ENCODE measurements around the gene PCDHGB6.
A peak's percentile ranks its signal among the peaks of the same experiment; 100 is the strongest.
"Not testable (repeated sequence)": the region's sequence is repeated elsewhere in the genome, so short reads cannot be mapped to it uniquely, and the experiment has no call there.

The PCDHGB6 gene

DNA sequence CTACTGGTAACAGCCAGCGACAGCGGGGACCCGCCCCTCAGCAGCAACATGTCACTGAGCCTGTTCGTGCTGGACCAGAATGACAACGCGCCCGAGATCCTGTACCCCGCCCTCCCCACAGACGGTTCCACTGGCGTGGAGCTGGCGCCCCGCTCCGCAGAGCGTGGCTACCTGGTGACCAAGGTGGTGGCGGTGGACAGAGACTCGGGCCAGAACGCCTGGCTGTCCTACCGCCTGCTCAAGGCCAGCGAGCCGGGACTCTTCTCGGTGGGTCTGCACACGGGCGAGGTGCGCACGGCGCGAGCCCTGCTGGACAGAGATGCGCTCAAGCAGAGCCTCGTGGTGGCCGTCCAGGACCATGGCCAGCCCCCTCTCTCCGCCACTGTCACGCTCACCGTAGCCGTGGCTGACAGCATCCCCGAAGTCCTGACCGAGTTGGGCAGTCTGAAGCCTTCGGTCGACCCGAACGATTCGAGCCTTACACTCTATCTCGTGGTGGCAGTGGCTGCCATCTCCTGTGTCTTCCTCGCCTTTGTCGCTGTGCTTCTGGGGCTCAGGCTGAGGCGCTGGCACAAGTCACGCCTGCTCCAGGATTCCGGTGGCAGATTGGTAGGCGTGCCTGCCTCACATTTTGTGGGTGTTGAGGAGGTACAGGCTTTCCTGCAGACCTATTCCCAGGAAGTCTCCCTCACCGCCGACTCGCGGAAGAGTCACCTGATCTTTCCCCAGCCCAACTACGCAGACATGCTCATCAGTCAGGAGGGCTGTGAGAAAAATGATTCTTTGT is 13.2 kb upstream of the PCDHGB6 start:
- peaks cover 11% of the 10 kb centered on the region for H3K27me3 ChIP-seq (ENCODE audit: control insufficient read depth, insufficient read depth, low read length)
- H3K4me3 ChIP-seq (ENCODE audit: low read length) = not testable (repeated sequence)

DNA sequence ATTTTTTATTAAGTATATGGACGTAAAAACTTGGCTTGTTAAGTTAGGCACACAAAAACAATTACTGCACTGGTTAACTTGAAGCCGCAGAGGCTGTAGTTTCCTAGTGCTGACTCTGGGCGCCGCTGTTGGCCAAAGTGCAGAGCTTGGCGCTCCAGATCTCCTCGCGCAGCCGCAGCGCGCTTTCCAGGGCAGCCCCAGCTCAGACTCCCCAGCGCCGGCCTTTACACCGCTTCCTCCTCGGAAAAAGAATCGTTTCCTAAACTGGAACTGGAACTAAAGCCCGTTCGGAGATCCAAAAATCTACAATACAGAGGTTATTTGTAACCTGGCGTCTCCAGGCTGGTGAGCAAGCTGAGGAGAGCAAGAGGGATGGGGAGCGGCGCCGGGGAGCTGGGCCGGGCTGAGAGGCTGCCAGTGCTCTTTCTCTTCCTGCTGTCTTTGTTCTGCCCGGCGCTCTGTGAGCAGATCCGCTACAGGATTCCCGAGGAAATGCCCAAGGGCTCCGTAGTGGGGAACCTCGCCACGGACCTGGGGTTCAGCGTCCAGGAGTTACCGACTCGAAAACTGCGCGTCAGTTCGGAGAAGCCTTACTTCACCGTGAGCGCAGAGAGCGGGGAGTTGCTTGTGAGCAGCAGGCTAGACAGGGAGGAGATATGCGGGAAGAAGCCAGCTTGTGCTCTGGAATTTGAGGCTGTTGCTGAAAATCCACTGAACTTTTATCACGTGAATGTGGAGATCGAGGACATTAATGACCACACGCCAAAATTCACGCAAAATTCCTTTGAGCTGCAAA is 9.9 kb upstream of the PCDHGB6 start, which contains the start of gene PCDHGB5:
TSS of gene PCDHGB5 (plus strand) at position 192 of the 796 bp plus-strand sequence. CDS start at position 373, 181 bp downstream.
- H3K4me3 ChIP-seq (ENCODE audit: low read length); H3K9ac ChIP-seq (ENCODE audit: low read length); H3K36me3 ChIP-seq (ENCODE audit: control insufficient read depth, insufficient read depth, low read length); H3K4me1 ChIP-seq (ENCODE audit: control insufficient read depth, insufficient read depth, low read length): not testable (repeated sequence)
- Histone ChIP-seq H3K27me3 (ENCODE audit: control insufficient read depth, insufficient read depth, low read length) (peaks cover 19% of the 10 kb centered on the region), H3K9me3 (ENCODE audit: control insufficient read depth, low read length) (peaks cover 28% of the 10 kb centered on the region)

More for the DNA sequence above, 13.2 kb upstream of the PCDHGB6 start:
- not testable (repeated sequence) for H3K36me3 ChIP-seq (ENCODE audit: control insufficient read depth, insufficient read depth, low read length); H3K9ac ChIP-seq (ENCODE audit: low read length); H3K4me1 ChIP-seq (ENCODE audit: control insufficient read depth, insufficient read depth, low read length)
- H3K9me3 ChIP-seq (ENCODE audit: control insufficient read depth, low read length) = peaks cover 17% of the 10 kb centered on the region

DNA sequence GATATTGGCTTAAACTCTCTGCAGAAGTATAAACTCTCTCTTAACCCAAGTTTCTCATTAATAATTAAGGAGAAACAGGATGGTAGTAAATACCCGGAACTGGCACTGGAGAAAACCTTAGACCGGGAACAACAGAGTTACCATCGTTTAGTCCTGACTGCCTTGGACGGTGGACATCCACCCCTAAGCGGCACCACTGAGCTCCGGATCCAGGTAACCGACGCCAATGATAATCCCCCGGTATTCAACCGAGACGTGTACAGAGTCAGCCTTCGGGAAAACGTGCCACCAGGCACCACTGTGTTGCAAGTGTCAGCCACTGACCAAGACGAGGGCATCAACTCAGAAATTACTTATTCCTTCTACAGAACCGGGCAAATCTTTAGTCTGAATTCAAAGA is 9.2 kb upstream of the PCDHGB6 start:
- Histone ChIP-seq H3K9ac (ENCODE audit: low read length) (no peak overlapping the region), H3K9me3 (ENCODE audit: control insufficient read depth, low read length) (peaks cover 31% of the 10 kb centered on the region), H3K27me3 (ENCODE audit: control insufficient read depth, insufficient read depth, low read length) (peaks cover 25% of the 10 kb centered on the region), H3K4me3 (ENCODE audit: low read length) (no peak overlapping the region), H3K36me3 (ENCODE audit: control insufficient read depth, insufficient read depth, low read length) (no peaks in the 10 kb centered on the region), H3K4me1 (ENCODE audit: control insufficient read depth, insufficient read depth, low read length) (no peaks in the 10 kb centered on the region)

DNA sequence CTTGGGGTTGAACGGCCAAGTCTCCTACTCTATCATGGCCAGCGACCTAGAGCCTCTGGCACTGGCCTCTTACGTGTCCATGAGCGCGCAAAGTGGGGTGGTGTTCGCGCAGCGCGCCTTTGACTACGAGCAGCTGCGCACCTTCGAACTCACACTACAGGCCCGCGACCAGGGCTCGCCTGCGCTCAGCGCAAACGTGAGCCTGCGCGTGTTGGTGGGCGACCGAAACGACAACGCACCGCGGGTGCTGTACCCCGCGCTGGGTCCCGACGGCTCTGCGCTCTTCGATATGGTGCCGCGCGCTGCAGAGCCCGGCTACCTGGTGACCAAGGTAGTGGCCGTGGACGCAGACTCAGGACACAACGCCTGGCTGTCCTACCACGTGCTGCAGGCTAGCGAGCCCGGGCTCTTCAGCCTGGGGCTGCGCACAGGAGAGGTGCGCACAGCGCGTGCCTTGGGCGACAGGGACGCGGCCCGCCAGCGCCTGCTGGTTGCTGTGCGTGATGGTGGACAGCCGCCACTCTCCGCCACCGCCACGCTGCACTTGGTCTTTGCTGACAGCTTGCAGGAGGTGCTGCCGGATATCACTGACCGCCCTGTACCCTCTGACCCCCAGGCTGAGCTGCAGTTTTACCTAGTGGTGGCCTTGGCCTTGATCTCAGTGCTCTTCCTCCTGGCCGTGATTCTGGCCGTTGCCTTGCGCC is 8.1 kb upstream of the PCDHGB6 start:
- no peak overlapping the region for H3K9ac ChIP-seq (ENCODE audit: low read length)
- H3K36me3 ChIP-seq (ENCODE audit: control insufficient read depth, insufficient read depth, low read length) = no peaks in the 10 kb centered on the region
- peaks cover 39% of the 10 kb centered on the region for H3K9me3 ChIP-seq (ENCODE audit: control insufficient read depth, low read length)
- no peak overlapping the region for H3K4me3 ChIP-seq (ENCODE audit: low read length)
- peaks cover 30% of the 10 kb centered on the region for H3K27me3 ChIP-seq (ENCODE audit: control insufficient read depth, insufficient read depth, low read length)
- H3K4me1 ChIP-seq (ENCODE audit: control insufficient read depth, insufficient read depth, low read length) = no peaks in the 10 kb centered on the region

DNA sequence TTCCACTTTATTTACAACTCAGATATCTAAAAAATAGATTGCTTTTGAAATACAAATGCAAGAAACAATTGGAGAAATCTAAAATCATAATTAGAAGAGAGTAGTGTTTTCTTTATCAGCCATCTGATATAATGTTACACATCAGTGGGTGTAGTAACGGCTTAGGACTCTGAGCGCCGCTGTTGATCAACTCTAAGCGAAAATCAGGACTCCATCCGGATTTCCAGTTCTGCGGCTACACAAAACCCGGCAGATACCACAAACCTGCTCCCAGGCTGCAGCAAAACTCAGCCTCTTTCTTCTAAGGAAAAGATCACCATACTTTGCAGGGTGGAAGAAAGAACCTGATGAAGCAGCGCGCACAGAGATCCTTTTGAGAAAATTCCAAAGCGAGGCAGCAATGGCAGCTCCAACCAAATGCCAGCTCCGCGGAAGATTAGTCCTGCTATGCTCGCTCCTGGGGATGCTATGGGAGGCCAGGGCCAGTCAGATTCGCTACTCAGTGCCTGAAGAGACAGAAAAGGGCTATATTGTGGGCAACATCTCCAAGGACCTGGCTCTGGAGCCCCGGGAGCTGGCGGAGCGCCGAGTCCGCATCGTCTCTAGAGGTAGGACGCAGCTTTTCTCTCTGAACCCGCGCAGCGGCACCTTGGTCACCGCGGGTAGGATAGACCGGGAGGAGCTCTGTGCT is 5.1 kb upstream of the PCDHGB6 start, which contains the start of gene PCDHGA9:
TSS of gene PCDHGA9 (plus strand) at position 226 of the 691 bp plus-strand sequence. CDS start at position 401, 175 bp downstream.
- H3K9me3 ChIP-seq (ENCODE audit: control insufficient read depth, low read length) = peaks cover 40% of the 10 kb centered on the region
- peak within 1 kb of the TSS; percentile 17 for H3K4me3 ChIP-seq (ENCODE audit: low read length)
- H3K27me3 ChIP-seq (ENCODE audit: control insufficient read depth, insufficient read depth, low read length) = peaks cover 31% of the 10 kb centered on the region
- H3K36me3 ChIP-seq (ENCODE audit: control insufficient read depth, insufficient read depth, low read length) = no peaks in the 10 kb centered on the region
- no peaks in the 10 kb centered on the region for H3K4me1 ChIP-seq (ENCODE audit: control insufficient read depth, insufficient read depth, low read length)
- H3K9ac ChIP-seq (ENCODE audit: low read length) = no peak within 1 kb of the TSS

DNA sequence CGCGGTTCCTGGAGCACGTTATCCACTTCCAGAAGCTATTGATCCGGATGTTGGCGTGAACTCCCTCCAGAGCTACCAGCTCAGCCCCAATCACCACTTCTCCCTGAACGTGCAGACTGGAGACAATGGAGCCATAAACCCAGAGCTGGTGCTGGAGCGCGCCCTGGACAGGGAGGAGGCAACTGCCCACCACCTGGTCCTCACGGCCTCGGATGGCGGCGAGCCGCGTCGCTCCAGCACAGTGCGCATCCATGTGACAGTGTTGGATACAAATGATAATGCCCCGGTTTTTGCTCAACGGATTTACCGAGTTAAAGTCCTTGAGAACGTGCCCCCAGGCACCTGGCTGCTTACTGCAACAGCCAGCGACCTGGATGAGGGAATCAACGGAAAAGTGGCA is 4.4 kb upstream of the PCDHGB6 start:
- Histone ChIP-seq H3K9me3 (ENCODE audit: control insufficient read depth, low read length) (peaks cover 44% of the 10 kb centered on the region), H3K36me3 (ENCODE audit: control insufficient read depth, insufficient read depth, low read length) (no peaks in the 10 kb centered on the region), H3K4me3 (ENCODE audit: low read length) (no peak overlapping the region), H3K9ac (ENCODE audit: low read length) (no peak overlapping the region), H3K4me1 (ENCODE audit: control insufficient read depth, insufficient read depth, low read length) (no peaks in the 10 kb centered on the region), H3K27me3 (ENCODE audit: control insufficient read depth, insufficient read depth, low read length) (peaks cover 36% of the 10 kb centered on the region)

DNA sequence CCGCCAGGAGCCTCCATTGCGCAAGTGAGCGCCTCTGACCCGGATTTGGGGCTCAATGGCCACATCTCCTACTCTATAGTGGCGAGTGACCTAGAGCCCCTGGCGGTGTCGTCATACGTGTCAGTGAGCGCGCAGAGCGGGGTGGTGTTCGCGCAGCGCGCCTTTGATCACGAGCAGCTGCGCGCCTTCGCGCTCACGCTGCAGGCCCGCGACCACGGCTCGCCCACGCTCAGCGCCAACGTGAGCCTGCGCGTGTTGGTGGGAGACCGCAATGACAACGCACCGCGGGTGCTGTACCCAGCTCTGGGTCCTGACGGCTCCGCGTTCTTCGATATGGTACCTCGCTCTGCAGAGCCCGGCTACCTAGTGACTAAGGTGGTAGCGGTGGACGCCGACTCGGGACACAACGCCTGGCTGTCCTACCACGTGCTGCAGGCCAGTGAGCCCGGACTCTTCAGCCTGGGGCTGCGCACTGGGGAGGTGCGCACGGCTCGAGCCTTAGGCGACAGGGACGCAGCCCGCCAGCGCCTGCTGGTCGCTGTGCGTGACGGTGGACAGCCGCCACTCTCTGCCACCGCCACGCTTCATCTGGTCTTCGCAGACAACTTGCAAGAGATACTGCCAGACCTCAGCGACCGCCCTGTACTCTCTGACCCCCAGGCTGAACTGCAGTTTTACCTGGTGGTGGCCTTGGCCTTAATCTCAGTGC is 1.9 kb downstream of the PCDHGB6 start:
- Histone ChIP-seq H3K4me3 (ENCODE audit: low read length) (no peak overlapping the region), H3K36me3 (ENCODE audit: control insufficient read depth, insufficient read depth, low read length) (no peaks in the 10 kb centered on the region), H3K4me1 (ENCODE audit: control insufficient read depth, insufficient read depth, low read length) (no peaks in the 10 kb centered on the region), H3K9me3 (ENCODE audit: control insufficient read depth, low read length) (peaks cover 43% of the 10 kb centered on the region), H3K27me3 (ENCODE audit: control insufficient read depth, insufficient read depth, low read length) (peaks cover 23% of the 10 kb centered on the region), H3K9ac (ENCODE audit: low read length) (no peak overlapping the region)

DNA sequence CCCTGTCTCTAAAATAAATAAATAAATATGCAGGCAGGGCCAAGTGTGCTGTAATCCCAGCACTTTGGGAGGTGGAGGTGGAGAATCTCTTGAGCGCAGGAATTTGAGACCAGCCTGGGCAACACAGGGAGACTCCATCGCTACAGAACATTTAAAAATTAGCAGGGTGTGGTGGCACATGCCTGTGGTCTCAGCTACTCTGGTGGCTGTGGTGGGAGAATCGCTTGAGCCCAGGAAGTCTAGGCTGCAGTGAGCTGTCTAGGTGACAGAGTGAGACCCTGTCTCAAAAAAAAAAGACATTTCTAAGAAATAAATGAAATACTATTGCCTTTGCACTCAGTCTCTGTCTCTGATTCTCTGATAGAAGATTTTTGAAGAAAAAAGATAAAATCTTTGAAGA is 3.8 kb downstream of the PCDHGB6 start:
- Histone ChIP-seq H3K9ac (ENCODE audit: low read length) (no peak overlapping the region), H3K4me1 (ENCODE audit: control insufficient read depth, insufficient read depth, low read length) (no peaks in the 10 kb centered on the region), H3K36me3 (ENCODE audit: control insufficient read depth, insufficient read depth, low read length) (no peaks in the 10 kb centered on the region), H3K27me3 (ENCODE audit: control insufficient read depth, insufficient read depth, low read length) (peaks cover 23% of the 10 kb centered on the region), H3K9me3 (ENCODE audit: control insufficient read depth, low read length) (peaks cover 44% of the 10 kb centered on the region), H3K4me3 (ENCODE audit: low read length) (no peak overlapping the region)

DNA sequence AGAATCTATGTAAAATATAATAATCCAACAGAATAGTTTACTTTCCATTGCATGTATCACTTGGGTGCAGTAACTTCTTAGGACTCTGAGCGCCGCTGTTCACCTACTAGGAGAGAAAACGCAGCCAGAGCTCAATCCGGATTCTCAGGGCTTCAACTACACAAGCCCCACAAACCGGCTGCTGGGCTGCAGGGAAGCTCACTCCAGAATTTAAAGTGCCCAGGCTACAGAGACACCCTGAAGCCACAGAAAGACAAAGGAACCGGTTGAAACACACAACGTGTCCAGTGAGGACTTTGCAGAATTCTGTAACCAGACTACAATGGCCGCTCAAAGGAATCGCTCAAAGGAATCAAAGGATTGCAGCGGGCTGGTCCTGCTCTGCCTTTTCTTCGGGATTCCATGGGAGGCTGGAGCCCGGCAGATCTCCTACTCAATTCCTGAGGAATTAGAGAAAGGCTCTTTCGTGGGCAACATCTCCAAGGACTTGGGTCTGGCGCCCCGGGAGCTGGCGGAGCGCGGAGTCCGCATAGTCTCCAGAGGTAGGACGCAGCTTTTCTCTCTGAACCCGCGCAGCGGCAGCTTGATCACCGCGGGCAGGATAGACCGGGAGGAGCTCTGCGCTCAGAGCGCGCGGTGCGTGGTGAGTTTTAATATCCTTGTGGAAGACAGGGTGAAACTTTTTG is 5.2 kb downstream of the PCDHGB6 start, which contains the start of gene PCDHGA10:
TSS of gene PCDHGA10 (plus strand) at position 134 of the 686 bp plus-strand sequence. CDS start at position 323, 189 bp downstream.
- peak within 1 kb of the TSS; percentile 56 for H3K9ac ChIP-seq (ENCODE audit: low read length)
- H3K4me3 ChIP-seq (ENCODE audit: low read length) = peak within 1 kb of the TSS; percentile 54
- peaks cover 20% of the 10 kb centered on the region for H3K27me3 ChIP-seq (ENCODE audit: control insufficient read depth, insufficient read depth, low read length)
- H3K4me1 ChIP-seq (ENCODE audit: control insufficient read depth, insufficient read depth, low read length) = no peaks in the 10 kb centered on the region
- peaks cover 36% of the 10 kb centered on the region for H3K9me3 ChIP-seq (ENCODE audit: control insufficient read depth, low read length)
- no peaks in the 10 kb centered on the region for H3K36me3 ChIP-seq (ENCODE audit: control insufficient read depth, insufficient read depth, low read length)

DNA sequence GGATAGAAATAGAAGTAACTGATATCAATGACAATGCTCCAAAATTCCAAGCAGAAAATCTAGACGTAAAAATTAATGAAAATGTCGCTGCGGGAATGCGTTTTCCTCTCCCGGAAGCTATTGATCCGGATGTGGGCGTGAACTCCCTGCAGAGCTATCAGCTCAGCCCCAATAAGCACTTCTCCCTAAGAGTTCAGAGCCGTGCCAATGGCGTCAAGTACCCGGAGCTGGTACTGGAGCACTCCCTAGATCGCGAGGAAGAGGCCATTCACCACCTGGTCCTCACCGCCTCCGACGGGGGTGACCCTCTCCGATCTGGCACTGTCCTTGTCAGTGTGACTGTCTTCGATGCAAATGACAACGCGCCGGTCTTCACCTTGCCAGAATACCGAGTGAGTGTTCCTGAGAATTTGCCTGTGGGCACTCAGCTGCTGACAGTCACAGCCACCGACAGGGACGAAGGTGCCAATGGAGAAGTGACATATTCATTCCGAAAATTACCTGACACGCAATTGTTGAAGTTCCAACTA is 5.8 kb downstream of the PCDHGB6 start:
- no peaks in the 10 kb centered on the region for H3K36me3 ChIP-seq (ENCODE audit: control insufficient read depth, insufficient read depth, low read length)
- no peaks in the 10 kb centered on the region for H3K4me1 ChIP-seq (ENCODE audit: control insufficient read depth, insufficient read depth, low read length)
- H3K27me3 ChIP-seq (ENCODE audit: control insufficient read depth, insufficient read depth, low read length) = peaks cover 17% of the 10 kb centered on the region
- H3K9me3 ChIP-seq (ENCODE audit: control insufficient read depth, low read length) = peaks cover 41% of the 10 kb centered on the region
- peak overlapping the region; percentile 56 for H3K9ac ChIP-seq (ENCODE audit: low read length)
- peak overlapping the region; percentile 54 for H3K4me3 ChIP-seq (ENCODE audit: low read length)

All from mucosa of stomach (tissue), 1 donor.